CD4-positive, alpha-beta T cell treated with Interleukin-4 for 1 hour (primary cell): ENCODE measurements around the gene ZNF267.
A peak's percentile ranks its signal among the peaks of the same experiment; 100 is the strongest.
"Not testable (repeated sequence)": the region's sequence is repeated elsewhere in the genome, so short reads cannot be mapped to it uniquely, and the experiment has no call there.

Source experiments
- DNase-seq, 2 donors: peaks; one replicate each; pipeline ENCODE4 v3.0.0-alpha.2; 2020 to 2022

The ZNF267 gene

DNA sequence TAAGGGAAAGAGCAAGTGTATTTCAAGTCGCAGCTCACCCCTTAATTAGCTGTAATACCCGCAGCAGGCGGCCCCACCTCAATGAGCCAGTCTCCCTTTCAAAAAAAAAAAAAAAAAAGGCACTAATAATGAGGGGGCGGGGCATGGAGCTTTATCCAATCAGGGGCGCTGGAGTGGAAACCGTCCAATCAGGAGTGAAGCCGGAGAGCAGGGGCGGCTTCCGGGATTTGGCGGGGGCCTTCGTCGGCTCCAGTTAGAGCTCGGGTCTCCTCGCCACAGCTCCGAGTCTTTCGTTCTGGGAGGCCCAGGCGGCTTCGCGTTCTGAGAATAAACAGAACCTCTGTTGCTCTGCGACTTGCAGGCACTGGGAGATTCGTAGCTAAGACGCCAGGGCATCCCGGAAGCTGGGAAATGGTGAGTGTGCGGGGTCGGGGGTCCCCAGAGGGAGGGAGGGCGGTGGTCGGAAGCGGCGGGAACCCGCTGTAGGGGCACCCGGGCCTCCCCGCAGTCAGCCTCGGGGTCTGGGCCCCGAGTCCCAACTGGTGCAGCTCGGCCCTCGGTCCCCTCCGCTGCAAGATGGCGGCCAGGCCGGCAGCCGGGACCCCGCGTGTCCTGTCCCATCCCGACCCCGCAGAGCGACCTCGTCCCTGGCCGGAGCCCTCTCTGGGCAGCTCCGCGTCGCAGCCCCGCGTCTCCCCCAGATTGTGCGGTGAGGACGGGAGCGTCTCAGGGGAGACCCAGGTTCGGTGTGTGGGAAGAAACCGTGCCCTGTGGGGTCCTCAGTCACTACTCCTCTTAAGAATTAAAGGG, at the start of gene ZNF267:
Gene ZNF267, plus strand, starts transcription at position 252 of the 810 bp plus-strand sequence. Its CDS starts 160 bp downstream, at position 412.
- peak; percentile 96 for DNase-seq

DNA sequence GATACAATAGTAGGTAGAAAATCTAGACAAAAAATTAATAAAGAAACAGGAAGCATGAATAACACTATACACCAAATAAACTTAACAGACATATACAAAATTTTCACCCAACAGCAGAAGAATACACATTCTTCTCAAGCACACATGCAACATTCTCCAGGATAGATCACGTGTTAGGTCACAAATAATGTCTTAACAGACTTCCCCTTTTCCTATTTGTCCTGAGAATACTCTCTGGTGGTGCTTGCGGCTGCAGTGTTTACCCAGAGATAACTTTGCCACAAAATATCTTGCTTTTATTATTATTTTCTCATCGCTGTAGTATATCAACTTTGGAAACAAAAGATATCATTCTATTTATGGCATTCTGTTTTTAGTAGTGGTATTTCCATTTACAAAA, 40.6 kb upstream of the ZNF267 start:
- DNase-seq: no peak

GRCh38 chr16:31836396-31836795, 37.2 kb upstream of the ZNF267 start:
- not testable (repeated sequence) for DNase-seq

DNA sequence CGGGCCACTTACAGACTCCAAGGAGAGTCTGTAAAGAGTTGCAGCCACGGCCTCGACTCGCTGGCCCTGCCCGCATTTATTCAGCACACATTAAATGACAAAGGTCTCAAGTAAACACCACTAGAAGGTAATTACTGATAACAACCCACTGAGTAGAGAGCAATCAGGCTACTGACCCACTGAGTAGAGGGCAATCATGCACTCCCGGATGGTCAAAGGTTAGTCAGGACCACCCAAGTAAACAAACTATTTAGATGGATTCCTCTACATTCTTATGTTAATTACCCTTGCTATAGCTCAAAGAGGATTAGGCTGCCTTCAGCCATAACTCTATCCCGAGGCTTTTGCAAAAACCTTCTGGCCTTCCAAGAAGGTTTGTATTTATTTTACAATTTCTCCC, 30.7 kb upstream of the ZNF267 start:
- no peak for DNase-seq

GRCh38 chr16:31848572-31848971, 25.0 kb upstream of the ZNF267 start:
- DNase-seq: not testable (repeated sequence)

GRCh38 chr16:31853291-31853690, 20.3 kb upstream of the ZNF267 start:
- no peak for DNase-seq

- no peak for DNase-seq
Measured at GRCh38 chr16:31860508-31860907, 13.1 kb upstream of the ZNF267 start.

GRCh38 chr16:31861455-31861854, 12.2 kb upstream of the ZNF267 start:
- DNase-seq: peak in 1 of 2 donors; percentile 47

DNA sequence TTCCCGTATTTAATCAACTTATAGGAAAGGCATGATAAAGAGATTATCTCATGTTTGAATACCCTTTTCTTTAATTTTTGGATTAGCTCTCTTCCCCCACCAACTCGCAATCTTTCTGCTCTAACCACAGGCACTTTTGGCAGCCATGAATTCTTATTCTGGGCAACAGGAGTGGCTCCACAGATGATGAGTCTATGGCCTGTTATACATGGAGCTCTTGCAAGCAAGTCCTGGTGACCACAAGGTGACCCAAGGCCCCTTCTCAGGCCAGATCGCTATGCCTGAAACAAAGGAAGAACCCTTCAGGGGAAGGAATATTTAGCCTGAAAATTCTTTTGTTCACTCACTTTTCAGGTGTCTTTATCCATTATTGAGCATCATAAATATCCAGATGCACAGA, 10.8 kb upstream of the ZNF267 start:
- no peak for DNase-seq

DNA sequence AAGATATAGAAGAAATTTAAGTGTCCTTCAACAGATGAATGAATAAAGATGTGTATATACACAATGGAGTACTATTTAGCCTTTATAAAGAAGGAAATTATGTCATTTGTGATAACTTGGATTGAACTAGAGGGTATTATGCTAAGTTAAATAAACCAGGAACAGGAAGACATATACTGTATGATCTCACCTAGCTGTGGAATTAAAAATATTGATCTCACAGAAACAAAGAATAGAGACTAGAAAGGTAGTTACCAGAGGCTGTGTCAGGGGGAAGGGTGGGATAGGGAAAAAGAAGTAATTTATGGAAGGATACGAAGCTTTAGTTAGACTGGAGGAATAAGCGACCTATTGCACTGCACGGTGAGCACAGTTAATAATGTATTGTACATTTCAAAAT, 5.4 kb upstream of the ZNF267 start:
- DNase-seq: no peak

- DNase-seq: peak; percentile 82 to 85
Measured at GRCh38 chr16:31868691-31869167, 4.9 kb upstream of the ZNF267 start.

GRCh38 chr16:31869511-31870201, 4.0 kb upstream of the ZNF267 start:
- DNase-seq: peak; percentile 89 to 91

GRCh38 chr16:31870809-31871208, 2.8 kb upstream of the ZNF267 start:
- DNase-seq: no peak

DNA sequence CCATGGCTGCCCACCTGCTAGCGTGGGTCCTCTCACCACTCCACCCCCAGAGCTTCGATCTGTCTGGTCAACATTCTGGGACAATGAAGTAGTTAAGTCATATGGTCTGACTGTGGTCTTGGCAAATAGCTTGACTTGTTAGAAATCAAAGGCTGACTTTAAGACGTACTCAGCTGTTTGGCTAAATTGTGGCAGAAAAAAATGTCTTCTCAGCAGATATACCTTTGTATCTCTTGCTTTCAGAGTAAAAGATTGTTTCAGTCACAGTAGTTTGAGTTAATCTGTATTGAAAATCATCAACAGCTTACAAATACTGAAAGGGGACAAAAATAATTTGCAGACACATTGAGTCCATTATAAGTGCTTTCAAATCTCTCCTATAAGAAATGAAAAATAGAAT, 2.1 kb upstream of the ZNF267 start:
- no peak for DNase-seq

GRCh38 chr16:31872201-31872600, 1.4 kb upstream of the ZNF267 start:
- DNase-seq: no peak

- DNase-seq: peak; percentile 66 to 81
Measured at GRCh38 chr16:31874366-31875111, 932 bp downstream of the ZNF267 start.

GRCh38 chr16:31875112-31875803, 1.7 kb downstream of the ZNF267 start:
- DNase-seq: peak; percentile 32 to 36

- peak in 1 of 2 donors; percentile 51 for DNase-seq
Measured at GRCh38 chr16:31875928-31876547, 2.4 kb downstream of the ZNF267 start.

DNA sequence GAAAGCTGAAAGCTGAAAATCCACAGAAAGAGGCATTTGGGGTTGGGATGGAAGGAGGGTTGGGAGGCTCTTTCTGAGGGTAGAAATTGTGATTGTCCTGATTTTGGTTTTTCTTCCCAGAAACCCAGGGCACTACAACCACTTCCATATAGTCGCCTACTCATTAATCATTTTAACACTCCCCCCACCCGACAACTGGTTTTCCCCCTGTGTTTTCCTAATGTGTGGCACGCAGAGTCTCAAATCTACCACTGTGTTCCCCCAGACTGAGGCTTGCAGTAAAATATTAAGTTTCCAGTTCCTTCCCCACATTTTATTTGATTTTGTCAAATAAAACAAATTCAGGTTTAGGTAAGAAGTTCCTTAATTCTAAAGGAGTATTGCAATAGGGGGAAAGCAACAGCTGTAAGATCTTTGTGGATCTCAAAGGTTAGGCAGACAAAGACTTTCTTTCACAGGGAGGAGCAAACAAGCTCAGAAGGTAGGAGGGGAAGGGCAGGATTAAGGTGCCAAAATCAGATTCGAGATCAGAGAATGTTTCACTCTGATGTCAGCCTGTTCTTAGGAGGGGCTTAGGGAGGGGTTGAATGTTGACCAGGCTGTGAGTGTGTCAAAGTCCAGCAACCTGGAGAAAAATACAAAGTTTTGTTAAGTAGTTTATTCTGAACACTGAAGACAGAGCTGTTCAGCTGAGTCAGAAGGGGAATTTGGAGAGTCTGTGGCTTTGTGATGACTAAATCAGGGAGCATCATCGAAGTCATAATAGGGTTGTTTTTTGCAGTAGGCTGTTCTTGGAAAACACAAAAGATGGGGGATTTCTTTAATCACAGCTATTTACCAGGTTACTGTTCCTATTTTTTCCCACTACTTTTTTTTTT, 3.6 kb downstream of the ZNF267 start:
- peak; percentile 74 to 88 for DNase-seq

GRCh38 chr16:31877876-31878642, 4.5 kb downstream of the ZNF267 start:
- DNase-seq: no peak
